Activated CD8-positive, alpha-beta T cell treated with anti-CD3 and anti-CD28 coated beads for 36 hours (primary cell): ENCODE data around the gene KLHL41. TPM values are rescaled to one million over a fixed set of nuclear protein-coding genes. Genes with fewer than 3 reads are reported as not detected.

Source experiments
- ATAC-seq: fragments of 200-7000 bp; cut with Tn5 transposase; one replicate; pipeline ENCODE4 v1.10.0; 2021; ENCODE audit warnings: mild to moderate bottlenecking, moderate library complexity
- CTCF ChIA-PET: fragments of 350-600 bp; sonication (Branson Sonifier 250); formaldehyde crosslinking; loops from one replicate; lab custom pipeline; 2021; ENCODE audit warnings: antibody characterized with exemption; lab: Charles Lee
- POLR2A ChIA-PET: fragments of 350-600 bp; sonication (Branson Sonifier 250); formaldehyde crosslinking; loops from one replicate; lab custom pipeline; 2021; ENCODE audit warnings: antibody characterized with exemption; lab: Charles Lee
- DNase-seq: peaks from one replicate; pipeline ENCODE4 v3.0.0-alpha.2; 2020
- H3K27ac Mint-ChIP-seq: one replicate; pipeline ENCODE4 v1.8.0; 2021; ENCODE audit warnings: mild to moderate bottlenecking, mixed read lengths
- H3K27me3 Mint-ChIP-seq: one replicate; pipeline ENCODE4 v1.8.0; 2021; ENCODE audit warnings: mixed read lengths
- H3K36me3 Mint-ChIP-seq: one replicate; pipeline ENCODE4 v1.8.0; 2021; ENCODE audit warnings: low read depth, mixed read lengths
- H3K4me1 Mint-ChIP-seq: one replicate; pipeline ENCODE4 v1.8.0; 2021; ENCODE audit warnings: low read depth, mixed read lengths
- H3K4me3 Mint-ChIP-seq: one replicate; pipeline ENCODE4 v1.8.0; 2021; ENCODE audit warnings: mild to moderate bottlenecking, moderate library complexity, mixed read lengths
- H3K9me3 Mint-ChIP-seq: one replicate; pipeline ENCODE4 v1.8.0; 2021; ENCODE audit warnings: mixed read lengths
- CTCF ChIP-seq: fragments of 200-600 bp; IDR thresholded peaks from one replicate; pipeline ENCODE4 v1.8.0; 2022; ENCODE audit warnings: antibody characterized with exemption, mild to moderate bottlenecking
- intact Hi-C: fragments of 100-400 bp; cut with micrococcal nuclease; formaldehyde crosslinking; loops from one replicate; pipeline ENCODE4 v1.10.0; 2022
- total RNA-seq, 2 experiments: library from RNA; stranded (reverse); gene quantifications; one replicate each; pipeline ENCODE4 v1.2.3, GENCODE V29; 2021

The KLHL41 gene
- under 1 TPM in 1 of 2 experiments, not detected in 1; 0.34 TPM for total RNA-seq

GRCh38 chr2:169509298-169509885 lies at the start of gene KLHL41:
KLHL41 (plus strand) TSS chr2:169509702; CDS start chr2:169509779, 77 bp downstream.
- intact Hi-C loops = no loop called here

GRCh38 chr2:169461143-169461542 lies 48.4 kb upstream of the KLHL41 start:
- no peak for TF ChIP-seq CTCF
- no peak for DNase-seq
- ChIA-PET CTCF (no interaction called here), POLR2A (no interaction called here)
- Mint-ChIP-seq H3K27me3 (no peaks in the 10 kb centered on the region), H3K4me3 (no peak overlapping the region), H3K9me3 (no peaks in the 10 kb centered on the region), H3K36me3 (no peaks in the 10 kb centered on the region), H3K27ac (no peak overlapping the region), H3K4me1 (no peaks in the 10 kb centered on the region)
- intact Hi-C loops = no loop called here
- ATAC-seq = no peak

More at GRCh38 chr2:169509298-169509885, at the start of gene KLHL41:
- TF ChIP-seq CTCF = no peak
- H3K4me1 Mint-ChIP-seq = peaks cover 8% of the 10 kb centered on the region
- no peak for ATAC-seq
- H3K27me3 Mint-ChIP-seq = no peaks in the 10 kb centered on the region
- H3K36me3 Mint-ChIP-seq = peaks cover 7% of the 10 kb centered on the region
- ChIA-PET POLR2A (no interaction called here), CTCF (interaction anchor here (1.0 kb wide), 1 partner anchor 19 kb away, joined by 3 read pairs; no protein-coding TSS in a partner anchor)
- H3K9me3 Mint-ChIP-seq = no peaks in the 10 kb centered on the region
- no peak within 1 kb of the TSS for H3K4me3 Mint-ChIP-seq
- H3K27ac Mint-ChIP-seq = no peak within 1 kb of the TSS
- no peak for DNase-seq

- Mint-ChIP-seq H3K4me1 (no peaks in the 10 kb centered on the region), H3K27me3 (no peaks in the 10 kb centered on the region), H3K27ac (no peak overlapping the region), H3K9me3 (no peaks in the 10 kb centered on the region), H3K36me3 (no peaks in the 10 kb centered on the region), H3K4me3 (no peak overlapping the region)
- intact Hi-C loops = no loop called here
- ChIA-PET CTCF (interaction anchor here (2.2 kb wide), 1 partner anchor 10 kb away, joined by 7 read pairs; no protein-coding TSS in a partner anchor), POLR2A (no interaction called here)
- no peak for TF ChIP-seq CTCF
- no peak for ATAC-seq
- DNase-seq = no peak
These were observed 46.4 kb upstream of the KLHL41 start for GRCh38 chr2:169462896-169463695.

GRCh38 chr2:169464466-169464865 lies 45.0 kb upstream of the KLHL41 start:
- H3K4me3 Mint-ChIP-seq = no peak overlapping the region
- H3K9me3 Mint-ChIP-seq = no peaks in the 10 kb centered on the region
- DNase-seq (no peak), ATAC-seq (peak; percentile 33)
- intact Hi-C loops = no loop called here
- POLR2A ChIA-PET = interaction anchor here (1.0 kb wide), 1 partner anchor 17 kb away, joined by 4 read pairs; no protein-coding TSS in a partner anchor
- TF ChIP-seq CTCF = no peak
- H3K4me1 Mint-ChIP-seq = no peaks in the 10 kb centered on the region
- no peaks in the 10 kb centered on the region for H3K27me3 Mint-ChIP-seq
- H3K27ac Mint-ChIP-seq = no peak overlapping the region
- CTCF ChIA-PET = no interaction called here
- no peaks in the 10 kb centered on the region for H3K36me3 Mint-ChIP-seq

- POLR2A ChIA-PET = interaction anchor here (1.0 kb wide), 1 partner anchor 17 kb away, joined by 4 read pairs; no protein-coding TSS in a partner anchor
- H3K27ac Mint-ChIP-seq = no peak overlapping the region
- H3K36me3 Mint-ChIP-seq = no peaks in the 10 kb centered on the region
- CTCF ChIA-PET = no interaction called here
- H3K27me3 Mint-ChIP-seq = no peaks in the 10 kb centered on the region
- no peaks in the 10 kb centered on the region for H3K9me3 Mint-ChIP-seq
- DNase-seq (no peak), ATAC-seq (peak; percentile 70)
- no peak overlapping the region for H3K4me3 Mint-ChIP-seq
- H3K4me1 Mint-ChIP-seq = no peaks in the 10 kb centered on the region
- no peak for TF ChIP-seq CTCF
- intact Hi-C loops = no loop called here
These were observed 44.6 kb upstream of the KLHL41 start for GRCh38 chr2:169464882-169465281.
